ENCODE measurements around the gene PSMC3. TPM values are rescaled to one million over a fixed set of nuclear protein-coding genes. Genes with fewer than 3 reads are reported as not detected.
A peak's percentile ranks its signal among the peaks of the same experiment; 100 is the strongest.

The PSMC3 gene
- total RNA-seq, 1 donor, result 128 TPM

- peak overlapping the region; percentile 97 for H3K4me3 ChIP-seq (ENCODE audit: low read depth, low read length)
- TF ChIP-seq CTCF (IDR thresholded peaks at IDR 0.05; ENCODE audit: insufficient read depth, low read length), result no peak
- peak; percentile 32 for DNase-seq (ENCODE audit: low read depth)
Measured at GRCh38 chr11:47409440-47410369, 16.5 kb downstream of the PSMC3 start.

- peak overlapping the region; percentile 97 for H3K4me3 ChIP-seq (ENCODE audit: low read depth, low read length)
- no peak for TF ChIP-seq CTCF (IDR thresholded peaks at IDR 0.05; ENCODE audit: insufficient read depth, low read length)
- peak; percentile 78 for DNase-seq (ENCODE audit: low read depth)
Measured at GRCh38 chr11:47408598-47409439, 17.4 kb downstream of the PSMC3 start.

- H3K4me3 ChIP-seq (ENCODE audit: low read depth, low read length), result peak within 1 kb of the TSS; percentile 97
Measured at GRCh38 chr11:47407746-47408590, 18.3 kb downstream of the PSMC3 start, which contains the start of gene SLC39A13. TSS of gene SLC39A13 (plus strand) at chr11:47408590. CDS start at chr11:47410095, 1,505 bp downstream.

GRCh38 chr11:47406896-47407745 lies 19.1 kb downstream of the PSMC3 start:
- no peak for DNase-seq (ENCODE audit: low read depth)
- TF ChIP-seq CTCF (IDR thresholded peaks at IDR 0.05; ENCODE audit: insufficient read depth, low read length), result peak; percentile 18
- H3K4me3 ChIP-seq (ENCODE audit: low read depth, low read length), result peak overlapping the region; percentile 73

More at GRCh38 chr11:47407746-47408590, 18.3 kb downstream of the PSMC3 start, which contains the start of gene SLC39A13:
- peak; percentile 94 for DNase-seq (ENCODE audit: low read depth)
- TF ChIP-seq CTCF (IDR thresholded peaks at IDR 0.05; ENCODE audit: insufficient read depth, low read length), result peak; percentile 55

- no peak for TF ChIP-seq CTCF (IDR thresholded peaks at IDR 0.05; ENCODE audit: insufficient read depth, low read length)
- no peak for DNase-seq (ENCODE audit: low read depth)
- H3K4me3 ChIP-seq (ENCODE audit: low read depth, low read length), result no peak overlapping the region
Measured at GRCh38 chr11:47403571-47403970, 22.7 kb downstream of the PSMC3 start.

Data from fibroblast of the aortic adventitia (primary cell).